ENCODE measurements around the gene NKAIN1.
"Not testable (repeated sequence)": the region's sequence is repeated elsewhere in the genome, so short reads cannot be mapped to it uniquely, and the experiment has no call there.

NKAIN1 gene

DNA sequence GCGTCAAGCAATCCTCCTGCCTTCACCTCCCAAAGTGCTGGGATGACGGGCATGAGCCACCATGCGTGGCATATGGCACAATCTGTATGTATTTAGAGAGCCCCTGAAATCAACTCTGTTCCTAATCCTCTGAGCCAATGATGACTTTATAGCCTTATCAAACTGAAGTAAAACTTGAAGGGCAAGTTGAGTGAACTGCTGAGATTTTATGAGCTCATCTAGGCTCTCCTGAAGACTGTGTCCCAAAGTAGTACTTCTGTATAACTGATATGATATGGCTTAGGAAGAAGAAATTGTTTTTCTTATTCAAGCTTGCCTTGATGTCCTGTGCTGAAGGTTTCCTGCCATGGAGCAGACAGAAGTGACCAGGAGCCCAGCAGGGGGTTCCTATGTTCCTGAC lies 23.7 kb upstream of the NKAIN1 start:
- Histone ChIP-seq H3K4me3 (ENCODE audit: insufficient read depth in 1 of 2, low read depth in 1 of 2, low read length in 2 of 2) (no peak overlapping the region), H2BK15ac (ENCODE audit: low read depth, poor library complexity, severe bottlenecking) (no peak overlapping the region), H3K9me3 (ENCODE audit: control insufficient read depth, low read length) (no peaks in the 10 kb centered on the region), H3K4me1 (ENCODE audit: control insufficient read depth, insufficient read depth, low read depth, low read length) (no peaks in the 10 kb centered on the region), H2AK5ac (ENCODE audit: low read length, severe bottlenecking) (no peak overlapping the region), H2BK12ac (ENCODE audit: low read length in 2 of 2) (no peak overlapping the region), H4K91ac (ENCODE audit: low read length) (no peak overlapping the region), H3K4me2 (ENCODE audit: low read length, poor library complexity, severe bottlenecking) (no peak overlapping the region), H3K79me1 (replicated peaks; ENCODE audit: low read length, poor library complexity, severe bottlenecking) (peaks cover 6% of the 10 kb centered on the region), H3K18ac (ENCODE audit: low read depth in 1 of 2, low read length in 2 of 2) (no peak overlapping the region), H3K9ac (ENCODE audit: low read length) (no peak overlapping the region), H3K23ac (ENCODE audit: low read length in 2 of 2) (no peak overlapping the region), H3K27me3 (ENCODE audit: control insufficient read depth in 1 of 2, insufficient read depth in 1 of 2, low read length in 2 of 2) (no peaks in the 10 kb centered on the region), H3K27ac (ENCODE audit: low read length, poor library complexity, severe bottlenecking) (no peak overlapping the region), H3K14ac (ENCODE audit: low read length in 2 of 2) (no peak overlapping the region), H2BK120ac (ENCODE audit: low read depth, low read length) (no peak overlapping the region), H3K4ac (ENCODE audit: low read depth in 1 of 2, low read length in 2 of 2) (no peak overlapping the region), H4K8ac (ENCODE audit: low read length) (no peak overlapping the region), H2AFZ (ENCODE audit: low read depth, low read length) (no peak overlapping the region), H3K36me3 (ENCODE audit: control insufficient read depth in 1 of 2, insufficient read depth in 2 of 2, low read depth in 1 of 2, low read length in 2 of 2) (peaks cover 30 to 86% of the 10 kb centered on the region in 2 experiments), H2BK5ac (ENCODE audit: low read depth, low read length, poor library complexity, severe bottlenecking) (no peak overlapping the region)
- DNase-seq = no peak
- WGBS = 100% methylated on average over 3 of the region's 3 CpGs

DNA sequence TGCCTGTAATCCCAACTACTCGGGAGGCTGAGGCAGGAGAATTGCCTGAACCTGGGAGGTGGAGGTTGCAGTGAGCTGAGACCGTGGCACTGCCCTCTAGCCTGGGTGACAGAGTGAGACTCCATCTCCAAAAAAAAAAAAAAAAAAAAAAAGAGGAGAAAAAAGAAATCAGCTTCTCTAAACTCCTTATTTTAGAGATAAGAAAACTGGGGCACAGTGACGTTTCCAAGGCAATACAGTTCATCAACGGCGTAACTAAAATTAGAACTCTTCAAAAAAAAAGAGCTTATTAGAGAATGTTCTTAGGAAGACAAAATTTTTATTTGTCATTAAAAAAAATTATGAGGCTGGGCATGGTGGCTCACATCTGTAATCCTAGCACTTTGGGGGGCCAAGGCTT lies 22.7 kb upstream of the NKAIN1 start:
- H2BK5ac ChIP-seq (ENCODE audit: low read depth, low read length, poor library complexity, severe bottlenecking); H4K8ac ChIP-seq (ENCODE audit: low read length); H3K9ac ChIP-seq (ENCODE audit: low read length); H2BK12ac ChIP-seq (ENCODE audit: low read length in 2 of 2); DNase-seq; H3K4ac ChIP-seq (ENCODE audit: low read depth in 1 of 2, low read length in 2 of 2); H3K14ac ChIP-seq (ENCODE audit: low read length in 2 of 2); H3K4me2 ChIP-seq (ENCODE audit: low read length, poor library complexity, severe bottlenecking); H3K18ac ChIP-seq (ENCODE audit: low read depth in 1 of 2, low read length in 2 of 2); H2AK5ac ChIP-seq (ENCODE audit: low read length, severe bottlenecking); H2BK120ac ChIP-seq (ENCODE audit: low read depth, low read length); H3K27me3 ChIP-seq (ENCODE audit: control insufficient read depth in 1 of 2, insufficient read depth in 1 of 2, low read length in 2 of 2); H3K9me3 ChIP-seq (ENCODE audit: control insufficient read depth, low read length); H3K4me3 ChIP-seq (ENCODE audit: insufficient read depth in 1 of 2, low read depth in 1 of 2, low read length in 2 of 2); H2AFZ ChIP-seq (ENCODE audit: low read depth, low read length); H3K23ac ChIP-seq (ENCODE audit: low read length in 2 of 2); H3K4me1 ChIP-seq (ENCODE audit: control insufficient read depth, insufficient read depth, low read depth, low read length); H3K79me1 ChIP-seq (replicated peaks; ENCODE audit: low read length, poor library complexity, severe bottlenecking); H4K91ac ChIP-seq (ENCODE audit: low read length); H2BK15ac ChIP-seq (ENCODE audit: low read depth, poor library complexity, severe bottlenecking); H3K27ac ChIP-seq (ENCODE audit: low read length, poor library complexity, severe bottlenecking): not testable (repeated sequence)
- peaks cover 26 to 87% of the 10 kb centered on the region in 2 experiments for H3K36me3 ChIP-seq (ENCODE audit: control insufficient read depth in 1 of 2, insufficient read depth in 2 of 2, low read depth in 1 of 2, low read length in 2 of 2)
- WGBS = 93% methylated on average over 3 of the region's 5 CpGs

DNA sequence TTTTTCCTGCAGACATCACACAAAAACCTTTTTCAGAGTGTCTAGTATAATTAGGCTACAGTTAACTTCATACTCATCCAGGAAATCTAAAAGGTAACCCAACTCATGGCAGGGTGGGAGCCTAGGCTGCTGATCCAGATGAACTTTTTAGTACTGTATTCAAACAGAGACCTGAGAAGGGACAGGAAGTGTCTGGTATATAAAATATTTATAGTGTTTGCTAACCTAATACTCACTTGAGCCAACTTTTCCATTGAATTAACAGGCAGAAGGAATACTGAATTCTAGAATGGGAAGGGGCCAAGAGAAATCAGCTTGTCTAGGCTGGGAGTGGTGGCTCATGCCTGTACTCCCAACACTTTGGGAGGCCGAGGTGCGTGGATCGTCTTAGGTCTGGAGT lies 22.2 kb upstream of the NKAIN1 start:
- H3K27me3 ChIP-seq (ENCODE audit: control insufficient read depth in 1 of 2, insufficient read depth in 1 of 2, low read length in 2 of 2) = no peaks in the 10 kb centered on the region
- peaks cover 25 to 87% of the 10 kb centered on the region in 2 experiments for H3K36me3 ChIP-seq (ENCODE audit: control insufficient read depth in 1 of 2, insufficient read depth in 2 of 2, low read depth in 1 of 2, low read length in 2 of 2)
- H3K79me1 ChIP-seq (replicated peaks; ENCODE audit: low read length, poor library complexity, severe bottlenecking) = peaks cover 5% of the 10 kb centered on the region
- H3K18ac ChIP-seq (ENCODE audit: low read depth in 1 of 2, low read length in 2 of 2) = no peak overlapping the region
- H2BK5ac ChIP-seq (ENCODE audit: low read depth, low read length, poor library complexity, severe bottlenecking) = no peak overlapping the region
- no peak overlapping the region for H2BK15ac ChIP-seq (ENCODE audit: low read depth, poor library complexity, severe bottlenecking)
- H3K4ac ChIP-seq (ENCODE audit: low read depth in 1 of 2, low read length in 2 of 2) = no peak overlapping the region
- H2AK5ac ChIP-seq (ENCODE audit: low read length, severe bottlenecking) = no peak overlapping the region
- no peak overlapping the region for H2BK120ac ChIP-seq (ENCODE audit: low read depth, low read length)
- no peak overlapping the region for H2AFZ ChIP-seq (ENCODE audit: low read depth, low read length)
- H3K27ac ChIP-seq (ENCODE audit: low read length, poor library complexity, severe bottlenecking) = no peak overlapping the region
- H3K23ac ChIP-seq (ENCODE audit: low read length in 2 of 2) = no peak overlapping the region
- no peak overlapping the region for H3K14ac ChIP-seq (ENCODE audit: low read length in 2 of 2)
- no peak overlapping the region for H3K4me2 ChIP-seq (ENCODE audit: low read length, poor library complexity, severe bottlenecking)
- no peak overlapping the region for H2BK12ac ChIP-seq (ENCODE audit: low read length in 2 of 2)
- no peaks in the 10 kb centered on the region for H3K9me3 ChIP-seq (ENCODE audit: control insufficient read depth, low read length)
- no peak overlapping the region for H4K91ac ChIP-seq (ENCODE audit: low read length)
- 100% methylated on average over 3 of the region's 3 CpGs for WGBS
- no peak overlapping the region for H3K4me3 ChIP-seq (ENCODE audit: insufficient read depth in 1 of 2, low read depth in 1 of 2, low read length in 2 of 2)
- no peak for DNase-seq
- no peaks in the 10 kb centered on the region for H3K4me1 ChIP-seq (ENCODE audit: control insufficient read depth, insufficient read depth, low read depth, low read length)
- H3K9ac ChIP-seq (ENCODE audit: low read length) = no peak overlapping the region
- no peak overlapping the region for H4K8ac ChIP-seq (ENCODE audit: low read length)

DNA sequence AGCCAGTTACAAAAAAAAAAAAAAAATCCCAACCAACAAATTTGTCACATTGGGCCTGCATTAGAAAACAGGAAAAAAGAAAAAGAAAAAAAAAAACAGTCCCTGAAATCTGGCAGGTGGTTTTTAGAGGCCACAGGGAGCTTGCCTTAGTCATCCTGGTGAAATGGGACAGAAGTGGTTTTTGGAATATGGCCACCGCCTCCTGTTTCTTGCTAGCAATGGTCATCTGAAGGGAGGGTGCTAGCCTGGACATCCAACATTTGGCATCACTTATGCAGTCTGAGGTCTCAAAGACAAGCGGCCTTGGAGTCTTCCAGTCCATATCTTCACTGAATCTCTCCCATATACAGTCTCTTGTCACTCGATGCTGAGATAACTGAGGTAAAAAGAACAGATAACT lies 20.1 kb upstream of the NKAIN1 start:
- H3K27ac ChIP-seq (ENCODE audit: low read length, poor library complexity, severe bottlenecking) = no peak overlapping the region
- H3K18ac ChIP-seq (ENCODE audit: low read depth in 1 of 2, low read length in 2 of 2) = no peak overlapping the region
- H2BK15ac ChIP-seq (ENCODE audit: low read depth, poor library complexity, severe bottlenecking) = no peak overlapping the region
- no peak overlapping the region for H4K8ac ChIP-seq (ENCODE audit: low read length)
- H2BK5ac ChIP-seq (ENCODE audit: low read depth, low read length, poor library complexity, severe bottlenecking) = no peak overlapping the region
- no peaks in the 10 kb centered on the region for H3K27me3 ChIP-seq (ENCODE audit: control insufficient read depth in 1 of 2, insufficient read depth in 1 of 2, low read length in 2 of 2)
- H3K4me2 ChIP-seq (ENCODE audit: low read length, poor library complexity, severe bottlenecking) = no peak overlapping the region
- no peak for DNase-seq
- no peaks in the 10 kb centered on the region for H3K9me3 ChIP-seq (ENCODE audit: control insufficient read depth, low read length)
- H3K4me1 ChIP-seq (ENCODE audit: control insufficient read depth, insufficient read depth, low read depth, low read length) = no peaks in the 10 kb centered on the region
- H4K91ac ChIP-seq (ENCODE audit: low read length) = no peak overlapping the region
- H2BK12ac ChIP-seq (ENCODE audit: low read length in 2 of 2) = no peak overlapping the region
- H3K9ac ChIP-seq (ENCODE audit: low read length) = no peak overlapping the region
- WGBS = 100% methylated on average over 1 of the region's 3 CpGs
- H2BK120ac ChIP-seq (ENCODE audit: low read depth, low read length) = no peak overlapping the region
- no peak overlapping the region for H3K23ac ChIP-seq (ENCODE audit: low read length in 2 of 2)
- H3K4me3 ChIP-seq (ENCODE audit: insufficient read depth in 1 of 2, low read depth in 1 of 2, low read length in 2 of 2) = no peak overlapping the region
- H3K79me1 ChIP-seq (replicated peaks; ENCODE audit: low read length, poor library complexity, severe bottlenecking) = peaks cover 2% of the 10 kb centered on the region
- H3K14ac ChIP-seq (ENCODE audit: low read length in 2 of 2) = no peak overlapping the region
- no peak overlapping the region for H3K4ac ChIP-seq (ENCODE audit: low read depth in 1 of 2, low read length in 2 of 2)
- no peak overlapping the region for H2AK5ac ChIP-seq (ENCODE audit: low read length, severe bottlenecking)
- no peak overlapping the region for H2AFZ ChIP-seq (ENCODE audit: low read depth, low read length)
- peaks cover 22 to 66% of the 10 kb centered on the region in 2 experiments for H3K36me3 ChIP-seq (ENCODE audit: control insufficient read depth in 1 of 2, insufficient read depth in 2 of 2, low read depth in 1 of 2, low read length in 2 of 2)
